Activated CD8-positive, alpha-beta memory T cell treated with anti-CD3 and anti-CD28 coated beads, Interleukin-2, amount 10 ng/mL, durations not matched to agents 7 days and 5 days (primary cell): ENCODE results near the gene NPW. TPM values are rescaled to one million over a fixed set of nuclear protein-coding genes. Genes with fewer than 3 reads are reported as not detected.

Experiments
- ATAC-seq: fragments of 150-1000 bp; cut with Tn5 transposase; one replicate; pipeline ENCODE4 v1.10.0; 2021; ENCODE audit warnings: moderate library complexity
- CTCF ChIA-PET: fragments of 350-600 bp; sonication (Branson Sonifier 250); formaldehyde crosslinking; loops from one replicate; lab custom pipeline; 2021; ENCODE audit warnings: antibody characterized with exemption; lab: Charles Lee
- DNase-seq: peaks from one replicate; pipeline ENCODE4 v3.0.0-alpha.2; 2020
- H3K27ac Mint-ChIP-seq: one replicate; pipeline ENCODE4 v1.8.0; 2021; ENCODE audit warnings: mild to moderate bottlenecking, mixed read lengths
- H3K27me3 Mint-ChIP-seq: one replicate; pipeline ENCODE4 v1.8.0; 2021; ENCODE audit warnings: mixed read lengths
- H3K36me3 Mint-ChIP-seq: one replicate; pipeline ENCODE4 v1.8.0; 2021; ENCODE audit warnings: mild to moderate bottlenecking, mixed read lengths
- H3K4me1 Mint-ChIP-seq: one replicate; pipeline ENCODE4 v1.8.0; 2021; ENCODE audit warnings: mixed read lengths
- H3K4me3 Mint-ChIP-seq: one replicate; pipeline ENCODE4 v1.8.0; 2021; ENCODE audit warnings: mild to moderate bottlenecking, moderate library complexity, mixed read lengths
- H3K9me3 Mint-ChIP-seq: one replicate; pipeline ENCODE4 v1.8.0; 2022; ENCODE audit warnings: low read depth, mixed read lengths
- total RNA-seq, 2 experiments: library from RNA; stranded (reverse); gene quantifications; one replicate each; pipeline ENCODE4 v1.2.3, GENCODE V29; 2021

The NPW gene
- total RNA-seq, 2 experiments from 2014 or later: 1.1 to 6.3 TPM

DNA sequence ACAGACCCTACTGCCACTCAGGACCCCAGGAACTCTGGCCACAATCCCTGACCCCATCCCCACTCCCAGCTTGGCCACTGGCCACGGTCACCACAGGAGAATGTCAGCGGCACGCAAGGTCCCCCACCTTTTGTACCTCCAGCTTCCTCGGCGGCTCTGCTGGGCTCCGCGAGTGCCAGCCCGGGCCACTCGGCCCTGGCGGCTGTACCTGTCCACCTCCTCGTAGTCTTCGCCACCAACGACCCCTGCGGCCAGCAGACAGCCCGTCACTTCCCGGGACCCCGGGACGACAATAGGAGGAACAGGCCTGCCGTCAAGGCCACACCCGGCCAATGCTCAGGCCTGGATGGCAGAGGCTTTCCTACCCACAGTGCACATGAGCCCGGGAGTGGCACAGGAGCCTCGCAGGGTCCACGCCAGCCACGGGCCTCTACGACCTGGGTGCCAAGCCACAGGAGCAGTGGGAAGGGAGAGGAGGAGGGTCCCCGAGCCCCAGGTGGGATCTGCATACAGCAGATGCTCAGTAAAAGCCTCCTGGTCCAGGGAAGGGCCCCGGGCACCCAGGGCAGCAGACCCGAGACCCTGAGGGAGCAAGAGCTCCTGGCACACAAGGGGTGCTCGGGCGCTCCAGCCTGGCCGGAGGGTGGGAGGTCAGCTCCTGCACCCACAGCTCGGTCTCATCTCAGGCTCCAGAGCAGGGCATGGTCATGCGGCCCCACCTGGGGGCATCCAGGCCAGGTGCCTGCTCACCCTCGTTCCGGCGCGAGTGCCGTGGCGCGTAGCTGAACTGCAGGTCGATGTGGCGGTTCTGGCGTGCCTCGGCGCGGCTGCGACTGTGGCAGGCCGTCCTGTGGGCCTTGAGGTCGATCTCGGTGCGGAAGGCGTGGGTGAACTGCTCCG is 17.9 kb upstream of the NPW start:
- Mint-ChIP-seq H3K9me3 (no peaks in the 10 kb centered on the region), H3K27ac (no peak overlapping the region), H3K4me3 (no peak overlapping the region), H3K36me3 (peaks cover 15% of the 10 kb centered on the region), H3K27me3 (no peaks in the 10 kb centered on the region), H3K4me1 (peaks cover 19% of the 10 kb centered on the region)
- no peak for ATAC-seq
- no peak for DNase-seq
- CTCF ChIA-PET: interaction anchor here (0.5 to 3.6 kb wide), 5 partner anchors 7 to 153 kb away, joined by 3 to 42 read pairs (median 3); partner anchors contain the start of gene GFER

DNA sequence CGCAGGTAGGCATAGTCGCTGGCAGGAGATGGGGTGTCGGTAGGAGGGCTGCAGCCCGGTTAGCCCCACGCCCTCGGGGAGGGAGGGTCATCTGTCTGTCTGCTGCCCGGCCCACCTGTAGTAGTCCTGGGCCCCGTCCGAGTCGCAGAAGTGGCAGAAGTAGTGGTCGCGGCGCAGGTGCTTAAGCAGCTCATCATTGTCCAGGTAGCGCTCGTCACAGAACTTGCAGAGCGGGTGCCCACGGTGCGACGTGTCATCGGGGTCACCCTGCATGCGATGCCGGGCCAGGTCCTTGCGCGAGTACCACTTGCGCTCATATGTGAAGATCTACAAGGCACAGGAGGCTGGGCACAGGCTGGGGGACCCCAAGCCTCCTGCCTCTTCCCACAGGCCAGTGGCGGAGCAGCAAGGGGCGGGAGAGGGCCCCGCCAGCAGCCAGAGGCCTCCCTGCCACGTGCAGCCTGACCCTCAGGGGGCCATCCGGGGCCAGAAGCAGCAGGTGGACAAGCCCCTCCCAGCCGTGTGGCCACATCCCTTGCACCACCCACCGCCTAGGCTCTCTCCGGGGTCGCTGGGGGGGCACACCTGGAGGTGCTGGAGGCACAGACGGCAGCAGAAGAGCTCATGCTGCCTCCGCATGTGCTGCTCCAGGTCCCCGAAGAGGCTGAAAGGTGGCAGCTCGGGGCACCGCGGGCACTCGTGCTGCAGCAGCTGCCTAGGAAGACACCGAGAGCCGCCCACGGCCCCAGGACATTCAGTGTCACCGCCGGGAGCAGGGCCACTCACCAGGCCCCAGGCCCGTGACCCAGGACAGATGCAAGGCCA is 17.0 kb upstream of the NPW start:
- H3K4me1 Mint-ChIP-seq: peaks cover 26% of the 10 kb centered on the region
- no peak for ATAC-seq

DNA sequence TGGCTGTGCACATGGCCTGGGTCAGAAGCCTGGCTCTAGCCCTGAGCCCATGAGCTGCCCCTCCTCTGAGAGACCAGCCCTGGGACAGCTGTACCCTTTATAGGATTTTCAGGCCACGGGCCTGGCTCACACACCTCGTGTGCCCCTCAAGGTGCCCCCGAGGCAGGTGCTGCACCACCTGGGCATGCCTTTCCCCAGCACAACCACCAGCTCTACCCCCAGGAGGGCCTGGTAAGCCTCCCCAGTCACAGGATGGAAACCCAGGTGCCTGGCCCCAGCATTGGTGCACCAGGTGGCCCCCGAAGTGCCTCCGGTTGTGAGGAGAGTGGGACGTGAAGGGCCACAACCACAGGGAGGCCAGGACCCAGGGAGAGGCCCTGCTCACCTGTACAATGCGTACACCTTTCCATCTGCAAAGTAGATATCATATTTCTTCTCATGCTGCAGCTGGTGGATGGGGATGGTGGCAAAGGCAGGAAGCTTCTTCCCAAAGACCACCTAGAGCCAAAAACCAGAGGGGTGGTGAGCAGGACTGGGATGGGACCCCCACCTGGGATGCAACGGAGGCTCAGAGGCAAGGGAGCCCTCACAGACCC is 16.3 kb upstream of the NPW start:
- Mint-ChIP-seq H3K9me3 (no peaks in the 10 kb centered on the region), H3K27ac (no peak overlapping the region), H3K4me1 (peaks cover 34% of the 10 kb centered on the region), H3K27me3 (no peaks in the 10 kb centered on the region), H3K4me3 (no peak overlapping the region), H3K36me3 (peaks cover 9% of the 10 kb centered on the region)
- DNase-seq (no peak), ATAC-seq (no peak)
- CTCF ChIA-PET: interaction anchor here (0.6 to 3.6 kb wide), 24 partner anchors 9 to 318 kb away, joined by 3 to 42 read pairs (median 6); partner anchors contain the start of genes GFER, MAPK8IP3, MLST8 and NDUFB10

More for the DNA sequence above, 17.0 kb upstream of the NPW start:
- H3K4me3 Mint-ChIP-seq: no peak overlapping the region
- no peak for DNase-seq
- H3K9me3 Mint-ChIP-seq: no peaks in the 10 kb centered on the region
- H3K27me3 Mint-ChIP-seq: no peaks in the 10 kb centered on the region
- peaks cover 12% of the 10 kb centered on the region for H3K36me3 Mint-ChIP-seq
- H3K27ac Mint-ChIP-seq: no peak overlapping the region
- CTCF ChIA-PET: interaction anchor here (0.6 to 3.6 kb wide), 17 partner anchors 8 to 297 kb away, joined by 3 to 42 read pairs (median 6); partner anchors contain the start of genes GFER, MAPK8IP3, MLST8 and NDUFB10

DNA sequence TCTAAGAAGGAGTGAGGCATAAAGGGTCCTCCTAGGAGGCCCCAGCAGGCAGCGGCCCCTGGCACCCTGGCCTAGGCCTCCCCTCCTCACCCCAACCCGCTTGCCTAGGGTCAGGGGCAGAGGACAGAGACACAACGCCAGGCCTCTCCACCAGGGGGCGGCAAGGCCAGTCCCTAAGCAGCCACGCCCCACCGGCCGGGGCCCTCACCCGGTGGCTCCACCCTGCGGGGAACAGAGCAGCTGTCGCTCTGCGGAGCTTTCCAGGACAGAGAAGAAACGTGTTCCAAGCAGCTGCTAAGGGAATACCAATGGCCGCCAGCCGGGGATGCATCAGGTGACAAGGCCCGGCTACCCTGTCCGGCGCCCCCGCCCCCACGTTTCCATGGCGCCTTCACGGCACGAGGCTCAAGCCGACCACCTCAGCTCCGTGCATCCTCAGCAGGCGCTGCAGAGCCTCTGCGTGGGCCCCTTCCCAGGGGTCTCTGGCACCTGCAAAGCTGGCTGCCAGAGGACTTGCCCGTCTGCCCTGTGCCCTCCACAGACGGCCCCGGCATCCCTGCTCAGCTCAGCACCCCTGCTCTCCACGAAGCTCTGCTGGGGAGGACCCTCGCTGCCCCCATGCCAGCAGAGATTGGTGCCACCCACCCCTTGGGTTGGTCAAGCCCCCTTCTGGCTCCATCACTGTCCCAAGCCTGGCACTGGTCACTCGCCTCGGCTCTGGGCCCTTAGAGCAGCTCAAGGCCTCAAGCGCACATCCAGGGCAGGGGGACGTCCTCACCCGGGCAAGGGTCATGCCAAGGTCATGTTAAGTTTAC is 15.6 kb upstream of the NPW start:
- Mint-ChIP-seq H3K9me3 (no peaks in the 10 kb centered on the region), H3K4me1 (peaks cover 39% of the 10 kb centered on the region), H3K27ac (no peak overlapping the region), H3K4me3 (no peak overlapping the region), H3K36me3 (peaks cover 9% of the 10 kb centered on the region), H3K27me3 (no peaks in the 10 kb centered on the region)
- ATAC-seq (peak; percentile 92), DNase-seq (peak; percentile 92)
- CTCF ChIA-PET: interaction anchor here (0.6 to 3.6 kb wide), 30 partner anchors 8 to 318 kb away, joined by 3 to 42 read pairs (median 6); partner anchors contain the start of genes ECI1, GFER, MLST8 and NDUFB10

DNA sequence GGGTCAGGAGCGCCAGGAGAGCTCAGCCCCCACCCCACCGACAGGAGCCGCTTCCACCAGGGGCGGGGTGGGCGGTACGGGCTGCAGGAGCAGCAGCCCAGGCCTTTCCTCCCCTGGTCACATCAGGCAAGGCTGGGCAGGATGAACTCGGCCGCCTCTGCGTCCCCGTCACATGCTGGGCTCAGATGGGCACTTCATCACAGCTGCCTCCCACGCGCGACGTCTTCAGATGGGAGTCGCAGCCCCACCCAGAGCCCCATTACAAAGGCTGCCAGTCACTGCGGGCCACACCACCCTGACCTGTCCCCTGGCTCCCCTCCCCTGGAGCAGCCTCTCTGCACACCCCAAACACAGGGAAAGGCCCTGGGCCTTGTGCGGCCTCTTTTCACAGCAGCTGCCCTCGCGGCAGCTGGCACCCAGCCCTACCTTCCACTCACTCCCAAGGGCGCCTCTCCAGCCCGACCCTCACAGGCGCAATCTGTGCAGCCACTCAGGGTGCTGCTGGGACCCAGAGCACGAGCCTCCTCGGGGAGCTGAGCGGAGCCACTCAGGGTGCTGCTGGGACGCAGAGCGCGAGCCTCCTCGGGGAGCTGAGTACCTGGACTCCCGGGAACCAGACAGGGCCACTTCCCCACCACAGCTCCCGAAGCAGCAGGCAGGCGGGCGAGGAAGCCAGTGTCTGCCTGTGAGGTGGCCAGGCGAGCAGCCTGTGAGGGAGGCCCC is 14.6 kb upstream of the NPW start:
- peaks cover 39% of the 10 kb centered on the region for H3K4me1 Mint-ChIP-seq
- no peaks in the 10 kb centered on the region for H3K27me3 Mint-ChIP-seq
- peak overlapping the region; percentile 28 for H3K27ac Mint-ChIP-seq
- H3K36me3 Mint-ChIP-seq: peaks cover 9% of the 10 kb centered on the region
- ATAC-seq (no peak), DNase-seq (no peak)
- no peak overlapping the region for H3K4me3 Mint-ChIP-seq
- H3K9me3 Mint-ChIP-seq: no peaks in the 10 kb centered on the region
- CTCF ChIA-PET: interaction anchor here (1.2 to 3.6 kb wide), 13 partner anchors 10 to 148 kb away, joined by 3 to 42 read pairs (median 7); partner anchors contain the start of genes GFER, NOXO1, NTHL1 and RPS2

DNA sequence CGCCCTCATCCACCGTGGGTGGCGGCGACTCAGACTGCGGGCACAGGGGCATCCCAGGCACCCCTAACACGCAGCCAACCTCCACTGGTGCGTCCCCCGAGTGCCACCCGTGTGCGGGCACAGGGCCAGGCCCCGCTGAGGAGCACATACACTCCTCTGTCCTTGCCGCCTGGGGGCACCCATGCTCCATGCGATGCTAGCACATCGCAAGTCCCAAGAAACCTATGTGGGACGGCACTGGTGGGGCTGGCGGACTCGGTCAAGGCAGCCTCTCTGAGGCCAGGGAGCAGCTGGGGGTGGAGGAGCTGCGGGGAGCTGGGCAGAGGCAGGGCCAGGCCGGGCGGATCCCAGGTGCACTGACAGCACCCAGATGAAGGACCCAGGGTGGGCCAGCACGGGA is 13.9 kb upstream of the NPW start:
- Mint-ChIP-seq H3K4me1 (peaks cover 45% of the 10 kb centered on the region), H3K9me3 (no peaks in the 10 kb centered on the region), H3K4me3 (no peak overlapping the region), H3K27ac (no peak overlapping the region), H3K27me3 (no peaks in the 10 kb centered on the region), H3K36me3 (peaks cover 9% of the 10 kb centered on the region)
- ATAC-seq (no peak), DNase-seq (no peak)
- CTCF ChIA-PET: interaction anchor here (1.2 to 3.6 kb wide), 5 partner anchors 11 to 147 kb away, joined by 3 to 42 read pairs (median 30); partner anchors contain the start of genes RPS2 and TRAF7

DNA sequence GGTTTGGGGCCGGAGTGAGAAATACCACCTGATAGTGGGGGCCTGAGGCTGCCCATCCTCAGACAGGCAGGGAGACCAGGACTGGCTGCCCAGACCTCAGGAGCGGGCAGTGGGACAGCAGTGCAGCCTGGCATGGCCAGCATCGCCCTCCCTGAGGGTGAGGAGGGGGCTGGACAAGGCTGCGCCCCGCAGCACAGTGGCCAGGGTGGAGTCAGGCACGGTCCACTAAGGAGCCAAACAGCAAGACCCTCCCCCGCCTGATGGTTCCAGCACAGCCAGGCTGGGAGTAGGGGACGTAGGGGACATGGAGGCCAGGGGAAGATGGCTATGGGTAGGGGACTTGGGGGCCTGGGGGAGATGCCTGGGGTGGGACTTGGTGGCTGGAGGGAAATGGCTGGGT is 13.3 kb upstream of the NPW start:
- no peak for DNase-seq
- H3K36me3 Mint-ChIP-seq: peaks cover 7% of the 10 kb centered on the region
- CTCF ChIA-PET: interaction anchor here (1.7 kb wide), 1 partner anchor 42 kb away, joined by 3 read pairs; the partner anchor contains the start of gene RPS2
- H3K27me3 Mint-ChIP-seq: no peaks in the 10 kb centered on the region
- H3K4me3 Mint-ChIP-seq: no peak overlapping the region
- no peak overlapping the region for H3K27ac Mint-ChIP-seq
- H3K9me3 Mint-ChIP-seq: no peaks in the 10 kb centered on the region
- peaks cover 45% of the 10 kb centered on the region for H3K4me1 Mint-ChIP-seq
- no peak for ATAC-seq

DNA sequence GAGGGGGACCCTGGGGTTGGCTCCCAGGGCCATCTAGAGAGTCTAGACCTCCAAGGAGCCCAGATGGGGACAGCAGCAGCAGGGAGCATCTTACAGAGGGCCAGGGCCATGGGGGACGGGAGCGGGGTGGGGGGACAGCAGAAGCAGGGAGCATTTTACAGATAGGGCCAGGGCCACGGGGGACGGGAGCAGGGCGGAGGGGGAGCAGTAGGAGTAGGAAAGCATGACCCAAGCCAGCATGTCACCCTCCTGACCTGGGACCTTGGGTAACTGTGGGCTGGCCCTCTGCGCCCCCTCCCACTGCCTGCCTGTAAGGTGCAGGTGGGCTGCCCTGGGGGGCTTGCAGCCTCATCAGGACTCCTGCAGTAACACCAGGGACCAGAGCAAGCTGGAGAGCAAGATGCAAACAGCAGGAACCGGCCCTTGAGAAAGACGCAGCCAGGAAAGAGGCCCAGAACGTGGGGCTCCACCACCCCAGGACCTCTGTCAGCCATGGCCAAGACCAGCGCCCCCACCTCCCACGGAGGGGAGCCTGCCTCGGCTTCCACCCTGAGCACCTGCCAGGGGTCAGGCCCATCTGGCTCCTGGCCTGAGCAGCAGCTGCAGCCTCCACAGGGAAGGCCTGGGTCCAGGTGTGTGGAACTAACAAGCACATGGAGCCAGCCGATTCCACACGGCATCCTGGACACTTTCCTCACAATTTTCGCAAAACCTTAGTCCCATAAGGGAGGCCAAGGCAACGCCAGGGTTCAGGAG is 12.3 kb upstream of the NPW start:
- Mint-ChIP-seq H3K4me1 (peaks cover 45% of the 10 kb centered on the region), H3K27me3 (no peaks in the 10 kb centered on the region), H3K27ac (peak overlapping the region; percentile 84), H3K36me3 (peaks cover 5% of the 10 kb centered on the region), H3K9me3 (no peaks in the 10 kb centered on the region), H3K4me3 (peak overlapping the region; percentile 79)
- no peak for DNase-seq
- no peak for ATAC-seq
- CTCF ChIA-PET: interaction anchor here (0.7 to 2.3 kb wide), 6 partner anchors 9 to 134 kb away, joined by 3 to 17 read pairs (median 4); no protein-coding TSS in a partner anchor

DNA sequence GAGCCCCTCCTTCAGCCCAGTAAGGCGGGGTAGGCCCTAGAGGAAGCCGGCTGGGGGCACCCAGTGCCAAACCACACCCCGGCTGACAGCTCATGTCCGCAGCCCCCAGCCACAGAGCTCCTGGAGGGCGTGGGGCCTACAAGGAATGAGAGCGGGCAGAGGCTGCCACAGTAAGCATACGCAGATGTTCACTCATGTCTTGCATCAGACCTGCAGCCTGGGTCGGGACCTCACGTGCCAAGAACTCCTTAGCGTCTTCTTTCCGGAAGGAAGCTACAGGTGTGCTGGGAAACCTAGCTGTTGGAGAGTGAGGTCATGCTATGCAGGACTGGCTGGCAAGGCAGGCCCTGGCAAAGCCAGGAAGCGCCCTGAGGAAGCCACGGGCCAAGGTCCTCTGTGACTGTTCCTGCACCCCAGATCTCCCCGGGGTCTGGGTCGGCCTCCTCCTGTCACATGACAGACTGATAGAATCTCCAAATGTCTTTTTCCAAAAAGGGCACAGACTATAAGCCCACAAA is 11.5 kb upstream of the NPW start:
- peak; percentile 57 for DNase-seq
- Mint-ChIP-seq H3K27me3 (no peaks in the 10 kb centered on the region), H3K27ac (peak overlapping the region; percentile 84), H3K4me1 (peaks cover 45% of the 10 kb centered on the region), H3K4me3 (peak overlapping the region; percentile 79), H3K36me3 (peaks cover 3% of the 10 kb centered on the region), H3K9me3 (no peaks in the 10 kb centered on the region)
- ATAC-seq: no peak
- CTCF ChIA-PET: interaction anchor here (0.7 to 2.3 kb wide), 7 partner anchors 9 to 133 kb away, joined by 3 to 17 read pairs (median 4); no protein-coding TSS in a partner anchor

DNA sequence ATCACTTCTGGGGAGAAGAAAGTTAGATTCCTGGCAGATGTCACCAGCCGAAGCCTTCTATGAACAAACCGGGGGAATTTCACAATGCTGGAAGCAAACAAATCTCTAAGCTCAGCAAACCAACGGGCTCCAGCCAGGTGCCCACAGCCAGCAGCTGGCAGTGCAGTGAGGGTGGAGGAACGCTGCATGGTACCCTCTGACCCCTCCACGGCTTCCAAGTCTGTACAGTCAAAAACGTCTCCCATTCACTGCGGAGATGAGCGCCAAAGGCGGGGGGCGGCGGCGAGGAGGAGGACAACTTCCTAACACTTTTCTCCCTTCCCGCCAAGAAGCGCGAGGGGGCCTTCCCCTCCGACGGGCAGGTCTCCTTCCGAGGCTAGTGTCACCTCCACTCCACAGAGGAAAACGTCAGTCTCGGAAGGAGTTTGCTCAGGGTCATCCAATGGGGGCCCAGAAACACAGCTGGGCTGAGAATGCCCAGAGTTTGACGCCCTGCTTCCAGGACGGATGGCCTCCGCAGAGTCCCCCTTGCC is 10.9 kb upstream of the NPW start:
- Mint-ChIP-seq H3K27ac (peak overlapping the region; percentile 84), H3K36me3 (peaks cover 3% of the 10 kb centered on the region), H3K27me3 (no peaks in the 10 kb centered on the region), H3K4me3 (peak overlapping the region; percentile 79), H3K9me3 (no peaks in the 10 kb centered on the region), H3K4me1 (peaks cover 45% of the 10 kb centered on the region)
- CTCF ChIA-PET: interaction anchor here (1.0 to 2.3 kb wide), 6 partner anchors 11 to 243 kb away, joined by 3 to 17 read pairs (median 3); partner anchors contain the start of genes ECI1 and RPS2
- ATAC-seq (peak; percentile 5), DNase-seq (peak; percentile 64)
